ENCODE results near the gene MAN2B1. TPM values are rescaled to one million over a fixed set of nuclear protein-coding genes. Genes with fewer than 3 reads are reported as not detected.

The MAN2B1 gene
- total RNA-seq, 3 donors from 2014 or later (not counting 1 experiment from before 2014, with no cell fraction given) = 107 to 118 (median 112) TPM

DNA sequence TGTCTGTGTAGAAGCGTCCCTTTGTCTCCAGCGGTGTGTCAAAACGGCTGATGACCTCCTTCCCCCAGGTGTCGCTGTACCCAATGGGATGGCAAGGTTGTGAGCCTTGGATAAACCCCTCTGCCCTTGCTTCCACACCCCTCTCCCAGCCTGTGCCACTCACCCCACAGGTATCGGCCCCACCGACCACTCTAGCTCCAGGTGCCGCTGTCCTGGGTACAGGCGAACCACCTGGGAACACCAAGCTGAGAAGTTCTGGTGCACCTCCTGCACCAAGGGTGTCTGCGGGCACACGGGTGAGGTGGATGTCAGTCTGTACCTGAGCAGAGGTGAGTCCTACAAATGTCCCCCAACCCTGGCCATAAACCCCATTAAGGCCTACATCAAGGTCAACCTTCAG lies 16.6 kb downstream of the MAN2B1 start:
- H3K36me3 ChIP-seq (ENCODE audit: control insufficient read depth, insufficient read depth, low read length) = peaks cover 10% of the 10 kb centered on the region
- H3K4me1 Mint-ChIP-seq = peaks cover 0 to 7% of the 10 kb centered on the region in 2 donors
- H3K4me1 ChIP-seq (ENCODE audit: control insufficient read depth, insufficient read depth, low read length) = peaks cover 11% of the 10 kb centered on the region
- ATAC-seq (no peak), DNase-seq (no peak)
- no peaks in the 10 kb centered on the region for H3K9me3 ChIP-seq (ENCODE audit: control insufficient read depth, insufficient read depth, low read length)
- H3K9me3 Mint-ChIP-seq = no peaks in the 10 kb centered on the region
- no peaks in the 10 kb centered on the region for H3K27me3 ChIP-seq (ENCODE audit: control insufficient read depth, insufficient read depth, low read length)
- H3K4me3 Mint-ChIP-seq = no peak overlapping the region
- H3K27ac ChIP-seq (ENCODE audit: low read length) = no peak overlapping the region
- no peak overlapping the region for H3K27ac Mint-ChIP-seq
- intact Hi-C loops (cut with micrococcal nuclease) = no loop called here
- no peaks in the 10 kb centered on the region for H3K27me3 Mint-ChIP-seq (ENCODE audit: low read depth in 2 of 2)
- no peak overlapping the region for H3K4me3 ChIP-seq (ENCODE audit: low read length)
- WGBS (ENCODE audit: insufficient coverage) = 98% methylated on average over 10 of the region's 10 CpGs
- TF ChIP-seq, protein P1, sequence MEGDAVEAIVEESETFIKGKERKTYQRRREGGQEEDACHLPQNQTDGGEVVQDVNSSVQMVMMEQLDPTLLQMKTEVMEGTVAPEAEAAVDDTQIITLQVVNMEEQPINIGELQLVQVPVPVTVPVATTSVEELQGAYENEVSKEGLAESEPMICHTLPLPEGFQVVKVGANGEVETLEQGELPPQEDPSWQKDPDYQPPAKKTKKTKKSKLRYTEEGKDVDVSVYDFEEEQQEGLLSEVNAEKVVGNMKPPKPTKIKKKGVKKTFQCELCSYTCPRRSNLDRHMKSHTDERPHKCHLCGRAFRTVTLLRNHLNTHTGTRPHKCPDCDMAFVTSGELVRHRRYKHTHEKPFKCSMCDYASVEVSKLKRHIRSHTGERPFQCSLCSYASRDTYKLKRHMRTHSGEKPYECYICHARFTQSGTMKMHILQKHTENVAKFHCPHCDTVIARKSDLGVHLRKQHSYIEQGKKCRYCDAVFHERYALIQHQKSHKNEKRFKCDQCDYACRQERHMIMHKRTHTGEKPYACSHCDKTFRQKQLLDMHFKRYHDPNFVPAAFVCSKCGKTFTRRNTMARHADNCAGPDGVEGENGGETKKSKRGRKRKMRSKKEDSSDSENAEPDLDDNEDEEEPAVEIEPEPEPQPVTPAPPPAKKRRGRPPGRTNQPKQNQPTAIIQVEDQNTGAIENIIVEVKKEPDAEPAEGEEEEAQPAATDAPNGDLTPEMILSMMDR (IDR thresholded peaks at IDR 0.05) = no peak
- H3K36me3 Mint-ChIP-seq = peaks cover under 1% of the 10 kb centered on the region

DNA sequence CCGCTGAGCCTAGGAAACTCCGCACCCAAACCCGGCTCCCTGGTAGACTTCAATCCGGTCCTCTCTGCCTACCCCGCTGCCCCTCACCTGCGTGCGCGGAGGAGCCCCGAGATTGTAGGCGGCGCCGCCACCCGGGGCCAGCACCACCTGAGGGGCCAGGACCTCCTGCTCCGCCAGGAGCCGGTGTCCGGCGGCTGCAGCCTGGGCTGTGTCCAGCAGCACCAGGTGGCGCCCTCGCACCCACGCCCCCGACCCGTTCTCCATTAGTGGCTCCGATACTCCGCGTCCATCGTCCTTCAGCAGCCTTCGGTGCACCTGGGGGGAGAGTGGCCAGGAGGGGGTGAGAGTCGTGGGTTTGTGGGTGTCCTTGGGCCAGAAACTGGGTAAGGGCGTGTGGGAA lies 18.5 kb downstream of the MAN2B1 start:
- intact Hi-C loops (cut with micrococcal nuclease) = no loop called here
- H3K4me3 Mint-ChIP-seq = peak overlapping the region; percentile 65
- no peak overlapping the region for H3K4me3 ChIP-seq (ENCODE audit: low read length)
- H3K4me1 ChIP-seq (ENCODE audit: control insufficient read depth, insufficient read depth, low read length) = peaks cover 11% of the 10 kb centered on the region
- H3K4me1 Mint-ChIP-seq = peaks cover 0 to 7% of the 10 kb centered on the region in 2 donors
- no peaks in the 10 kb centered on the region for H3K27me3 ChIP-seq (ENCODE audit: control insufficient read depth, insufficient read depth, low read length)
- no peak overlapping the region for H3K27ac Mint-ChIP-seq
- no peak for ATAC-seq
- no peak overlapping the region for H3K27ac ChIP-seq (ENCODE audit: low read length)
- H3K36me3 ChIP-seq (ENCODE audit: control insufficient read depth, insufficient read depth, low read length) = peaks cover 6% of the 10 kb centered on the region
- no peaks in the 10 kb centered on the region for H3K27me3 Mint-ChIP-seq (ENCODE audit: low read depth in 2 of 2)
- WGBS (ENCODE audit: insufficient coverage) = 73% methylated on average over 29 of the region's 29 CpGs
- H3K9me3 Mint-ChIP-seq = no peaks in the 10 kb centered on the region
- H3K36me3 Mint-ChIP-seq = no peaks in the 10 kb centered on the region
- TF ChIP-seq, protein P1 (IDR thresholded peaks at IDR 0.05) = no peak
- no peaks in the 10 kb centered on the region for H3K9me3 ChIP-seq (ENCODE audit: control insufficient read depth, insufficient read depth, low read length)
- no peak for DNase-seq

DNA sequence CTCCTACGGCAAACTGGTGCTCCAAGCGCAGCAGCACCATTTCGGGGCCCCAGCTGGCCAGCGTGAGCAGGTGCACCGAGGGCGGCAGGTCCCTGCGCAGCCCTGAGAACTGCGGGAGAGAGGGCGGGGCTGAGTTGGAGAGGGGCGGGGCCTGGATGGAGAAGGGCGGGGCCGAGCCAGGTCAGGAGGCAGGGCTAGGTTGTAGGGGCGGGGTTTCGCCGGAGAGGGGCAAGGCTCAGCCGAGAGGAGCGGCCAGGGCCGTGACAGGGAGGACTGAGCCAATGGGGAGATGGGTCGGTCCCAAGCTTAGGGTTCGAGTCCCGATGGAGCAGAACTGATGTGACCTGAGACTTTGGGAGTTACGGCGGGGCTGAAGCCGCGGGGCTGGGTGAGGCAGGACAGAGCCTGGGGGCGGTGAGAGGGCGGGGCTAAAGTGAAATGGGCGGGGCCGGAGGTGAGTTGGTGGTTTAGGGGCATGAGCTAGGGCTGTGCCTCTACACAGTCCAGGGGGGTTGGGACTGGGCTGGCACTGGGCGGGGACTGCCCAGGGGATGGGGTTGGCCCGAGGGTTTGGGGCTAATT lies 19.0 kb downstream of the MAN2B1 start:
- peak in 1 of 2 donors; percentile 43 for DNase-seq
- peak overlapping the region; percentile 65 for H3K4me3 Mint-ChIP-seq

More for the DNA sequence above, 19.0 kb downstream of the MAN2B1 start:
- TF ChIP-seq, protein P1 (IDR thresholded peaks at IDR 0.05) = no peak
- WGBS (ENCODE audit: insufficient coverage) = 71% methylated on average over 31 of the region's 31 CpGs
- Histone ChIP-seq H3K9me3 (ENCODE audit: control insufficient read depth, insufficient read depth, low read length) (no peaks in the 10 kb centered on the region), H3K4me1 (ENCODE audit: control insufficient read depth, insufficient read depth, low read length) (peaks cover 11% of the 10 kb centered on the region), H3K27ac (ENCODE audit: low read length) (no peak overlapping the region), H3K27me3 (ENCODE audit: control insufficient read depth, insufficient read depth, low read length) (no peaks in the 10 kb centered on the region), H3K36me3 (ENCODE audit: control insufficient read depth, insufficient read depth, low read length) (peaks cover 6% of the 10 kb centered on the region), H3K4me3 (ENCODE audit: low read length) (no peak overlapping the region)
- Mint-ChIP-seq H3K4me1 (peaks cover 0 to 7% of the 10 kb centered on the region in 2 donors), H3K9me3 (no peaks in the 10 kb centered on the region), H3K27me3 (ENCODE audit: low read depth in 2 of 2) (no peaks in the 10 kb centered on the region), H3K27ac (peak overlapping the region in 1 of 2 donors; percentile 72), H3K36me3 (no peaks in the 10 kb centered on the region)
- intact Hi-C loops (cut with micrococcal nuclease) = no loop called here
- ATAC-seq = peak; percentile 53 to 90 (median 84)
